WI38 (cell line): ENCODE data around the gene UPF1.

Source experiments
- H3K4me3 ChIP-seq: 2 replicates; pipeline ENCODE4 v1.5.1; 2011; ENCODE audit warnings: low read depth, mild to moderate bottlenecking, control low read depth, low read length
- TF ChIP-seq, protein P1 (sequence below): IDR thresholded peaks from 2 replicates; pipeline ENCODE4 v1.5.1; 2012; ENCODE audit warnings: low read depth, mild to moderate bottlenecking, control low read depth, low read length

The UPF1 gene

DNA sequence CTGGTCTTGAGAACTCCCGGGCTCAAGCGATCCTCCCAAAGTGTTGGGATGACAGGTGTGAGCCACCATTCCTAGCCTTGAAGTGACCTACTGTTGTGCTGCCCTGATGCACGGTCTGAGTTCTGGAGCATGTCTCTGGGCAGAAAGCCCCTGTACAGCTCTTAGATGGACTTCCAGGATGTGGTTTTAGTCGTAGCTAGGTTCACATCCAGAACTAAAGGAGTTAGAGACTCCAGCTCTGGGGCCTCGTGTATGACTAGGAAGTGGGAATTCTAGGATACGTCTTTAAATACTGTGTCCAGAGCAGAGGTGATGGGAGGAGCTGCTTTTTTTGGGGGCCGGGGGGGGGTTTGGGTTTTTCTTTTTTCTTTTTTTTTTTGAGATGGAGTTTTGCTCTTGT is 12.2 kb downstream of the UPF1 start:
- H3K4me3 ChIP-seq, result no peak overlapping the region
- TF ChIP-seq, protein P1, sequence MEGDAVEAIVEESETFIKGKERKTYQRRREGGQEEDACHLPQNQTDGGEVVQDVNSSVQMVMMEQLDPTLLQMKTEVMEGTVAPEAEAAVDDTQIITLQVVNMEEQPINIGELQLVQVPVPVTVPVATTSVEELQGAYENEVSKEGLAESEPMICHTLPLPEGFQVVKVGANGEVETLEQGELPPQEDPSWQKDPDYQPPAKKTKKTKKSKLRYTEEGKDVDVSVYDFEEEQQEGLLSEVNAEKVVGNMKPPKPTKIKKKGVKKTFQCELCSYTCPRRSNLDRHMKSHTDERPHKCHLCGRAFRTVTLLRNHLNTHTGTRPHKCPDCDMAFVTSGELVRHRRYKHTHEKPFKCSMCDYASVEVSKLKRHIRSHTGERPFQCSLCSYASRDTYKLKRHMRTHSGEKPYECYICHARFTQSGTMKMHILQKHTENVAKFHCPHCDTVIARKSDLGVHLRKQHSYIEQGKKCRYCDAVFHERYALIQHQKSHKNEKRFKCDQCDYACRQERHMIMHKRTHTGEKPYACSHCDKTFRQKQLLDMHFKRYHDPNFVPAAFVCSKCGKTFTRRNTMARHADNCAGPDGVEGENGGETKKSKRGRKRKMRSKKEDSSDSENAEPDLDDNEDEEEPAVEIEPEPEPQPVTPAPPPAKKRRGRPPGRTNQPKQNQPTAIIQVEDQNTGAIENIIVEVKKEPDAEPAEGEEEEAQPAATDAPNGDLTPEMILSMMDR, result no peak

DNA sequence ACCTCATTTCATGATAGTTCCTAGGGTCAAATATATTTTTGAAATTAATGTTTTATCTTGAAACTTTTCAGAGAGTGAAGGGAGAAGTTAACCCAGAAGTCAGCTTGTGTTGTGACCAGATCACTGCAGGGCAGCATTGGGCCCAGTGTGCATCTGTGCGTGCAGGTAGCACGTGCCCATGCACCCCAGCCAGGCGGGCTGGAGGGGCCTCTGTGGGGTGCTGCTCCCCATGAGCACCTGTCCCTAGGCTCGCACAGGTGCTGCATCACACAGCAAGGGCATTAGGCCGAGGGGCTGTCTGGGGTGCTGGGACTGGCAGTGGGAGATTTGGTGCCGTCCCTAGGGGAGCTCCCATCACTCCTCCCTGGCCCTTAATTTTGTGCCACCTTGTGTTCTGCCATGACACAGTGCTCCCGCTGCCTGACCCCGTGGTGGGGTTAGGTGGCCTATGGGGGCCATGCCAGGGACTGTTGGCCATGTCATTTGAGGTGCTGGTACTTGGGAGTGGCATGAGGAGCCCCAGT is 13.1 kb downstream of the UPF1 start:
- H3K4me3 ChIP-seq, result no peak overlapping the region
- TF ChIP-seq, protein P1, result no peak

DNA sequence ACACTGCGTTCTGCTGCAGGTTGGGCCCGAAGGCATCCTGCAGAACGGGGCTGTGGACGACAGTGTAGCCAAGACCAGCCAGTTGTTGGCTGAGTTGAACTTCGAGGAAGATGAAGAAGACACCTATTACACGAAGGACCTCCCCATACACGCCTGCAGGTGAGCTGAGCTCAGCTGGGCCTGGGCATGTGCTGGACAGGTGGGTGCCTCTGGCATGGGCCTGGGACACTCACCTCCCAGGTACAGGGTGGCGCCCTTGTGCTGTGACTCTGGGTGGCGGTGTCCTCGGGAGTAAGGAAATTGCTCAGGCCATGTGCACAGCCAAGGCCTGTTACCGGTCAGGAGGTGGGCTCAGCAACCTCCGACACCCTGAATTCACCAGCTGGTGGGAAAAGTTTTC is 14.2 kb downstream of the UPF1 start:
- TF ChIP-seq, protein P1, result no peak
- H3K4me3 ChIP-seq, result no peak overlapping the region

DNA sequence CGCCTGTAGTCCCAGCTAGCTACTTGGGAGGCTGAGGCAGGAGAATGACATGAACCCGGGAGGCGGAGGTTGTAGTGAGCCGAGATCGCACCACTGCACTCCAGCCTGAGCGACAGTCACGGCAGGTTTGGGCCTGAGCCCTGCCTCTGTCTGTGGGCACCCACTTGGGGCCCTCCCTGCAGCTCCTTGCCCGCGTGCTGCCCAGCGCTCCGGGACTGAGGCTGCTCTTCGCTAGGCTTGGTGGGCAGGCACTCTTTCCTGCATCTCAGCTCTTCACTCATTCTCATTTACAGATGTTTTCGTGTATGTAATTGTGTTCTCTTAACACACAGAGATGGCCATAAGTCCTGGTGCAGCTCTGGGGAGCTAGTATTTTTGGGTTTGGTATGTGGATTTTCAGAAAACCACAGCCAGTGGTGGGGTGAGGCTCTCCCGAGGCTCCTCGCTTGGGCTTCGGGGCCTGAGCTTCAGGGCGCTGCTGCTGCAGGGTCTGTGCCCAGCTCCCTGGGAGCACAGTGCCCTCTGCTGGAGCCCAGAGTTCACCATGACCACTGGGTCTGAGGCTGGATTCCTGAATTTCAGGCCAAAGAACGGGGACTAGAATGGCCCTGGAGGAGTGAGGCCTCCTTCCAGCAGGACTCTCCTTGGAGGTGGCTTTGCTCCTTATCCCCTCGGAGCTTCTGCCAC is 15.2 kb downstream of the UPF1 start:
- no peak overlapping the region for H3K4me3 ChIP-seq
- TF ChIP-seq, protein P1, result peak; percentile 82

DNA sequence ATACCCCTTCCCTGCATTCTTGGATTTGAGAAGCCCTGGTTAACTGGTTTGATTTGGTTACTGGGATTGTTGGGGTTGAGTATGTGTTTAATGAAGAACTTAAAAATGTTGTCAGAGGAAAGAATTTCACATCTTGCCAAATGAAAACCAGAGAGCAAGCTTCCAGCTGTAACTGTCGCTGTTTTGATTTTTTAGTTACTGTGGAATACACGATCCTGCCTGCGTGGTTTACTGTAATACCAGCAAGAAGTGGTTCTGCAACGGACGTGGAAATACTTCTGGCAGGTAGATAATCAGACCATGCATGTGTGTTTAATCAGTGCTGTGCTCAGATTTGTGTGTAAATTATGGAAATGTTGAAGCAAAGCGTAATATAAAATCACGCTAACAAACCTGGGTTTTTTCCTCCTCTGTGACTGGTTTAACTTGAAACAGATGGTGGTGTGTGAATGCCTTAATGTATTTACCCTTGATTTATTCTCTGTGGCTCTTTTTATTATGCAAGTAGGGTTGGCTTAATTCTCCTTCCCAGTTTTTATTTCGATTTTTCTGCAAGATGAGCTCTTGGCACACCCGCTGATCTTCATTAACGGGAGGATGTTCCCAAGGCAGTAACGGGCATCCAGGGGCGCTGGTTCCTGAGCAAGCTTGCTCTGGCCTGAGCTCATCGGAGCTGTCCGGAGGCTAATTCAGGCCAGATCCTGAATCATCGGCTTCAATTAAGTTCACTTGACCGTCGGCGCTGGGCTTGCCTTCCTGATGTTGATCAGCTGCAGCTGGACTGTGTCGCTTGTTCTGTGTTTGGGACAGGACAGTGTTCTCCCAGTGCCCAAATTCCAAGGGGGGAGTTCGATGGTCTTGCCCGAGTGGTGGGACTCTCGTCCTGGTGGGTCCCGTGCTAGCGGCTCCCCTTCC is 16.0 kb downstream of the UPF1 start:
- TF ChIP-seq, protein P1, result no peak
- H3K4me3 ChIP-seq, result no peak overlapping the region

DNA sequence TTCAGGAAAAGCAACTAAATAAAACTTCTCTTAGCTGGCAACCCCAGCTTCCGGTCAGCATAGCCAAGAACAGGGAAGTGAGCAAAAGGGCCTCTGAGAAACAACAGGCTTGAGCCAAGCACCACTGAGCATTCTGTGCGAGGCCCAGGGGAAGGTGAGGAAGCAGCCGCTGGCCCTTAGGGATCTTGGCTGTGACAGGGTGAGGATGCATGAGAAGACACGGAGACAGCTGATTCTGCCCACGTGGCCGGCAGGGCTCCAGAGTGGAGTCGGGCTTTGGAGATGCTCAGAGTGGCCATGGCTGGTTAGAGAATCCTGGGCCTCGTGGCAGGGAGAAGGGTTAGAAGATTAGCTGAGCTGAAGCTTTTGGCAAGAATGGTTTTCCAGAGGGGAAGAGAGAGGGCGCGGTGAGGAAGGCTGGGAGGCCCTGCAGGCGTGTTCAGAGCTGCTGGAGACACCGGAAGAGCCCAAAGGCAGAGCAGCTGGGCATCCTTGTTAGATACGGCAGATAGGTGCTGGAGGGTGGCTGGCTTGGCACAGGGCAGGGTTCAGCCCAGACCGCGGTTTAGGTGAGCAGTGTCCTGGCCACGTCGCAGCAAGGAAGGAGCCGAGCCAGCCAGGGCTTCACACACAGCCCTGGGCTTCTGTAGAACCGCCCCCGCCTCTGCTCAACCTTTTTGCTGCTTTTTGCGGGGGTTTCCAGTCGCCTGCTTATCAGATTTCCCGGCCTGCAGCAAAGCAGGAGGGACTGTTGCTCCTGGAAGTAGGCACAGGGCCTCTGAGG is 17.3 kb downstream of the UPF1 start:
- TF ChIP-seq, protein P1, result no peak
- H3K4me3 ChIP-seq, result no peak overlapping the region
